Jurkat, Clone E6-1 (cell line): ENCODE measurements around the gene TREM2.
A peak's percentile ranks its signal among the peaks of the same experiment; 100 is the strongest.

ENCODE experiments used
- DNase-seq: peaks from one replicate; pipeline ENCODE4 v3.0.0-alpha.2; 2011; ENCODE audit warnings: low read depth, low spot score
- H3K4me3 ChIP-seq: 2 replicates; pipeline ENCODE4 v1.5.1; 2011; ENCODE audit warnings: mild to moderate bottlenecking, low read length, control low read depth, moderate library complexity

TREM2 gene

GRCh38 chr6:41187924-41188886, 25.3 kb upstream of the TREM2 start:
- DNase-seq = no peak
- H3K4me3 ChIP-seq = no peak overlapping the region

GRCh38 chr6:41186031-41186562, 23.2 kb upstream of the TREM2 start:
- no peak overlapping the region for H3K4me3 ChIP-seq
- no peak for DNase-seq

GRCh38 chr6:41184761-41185160, 21.8 kb upstream of the TREM2 start:
- DNase-seq = no peak
- no peak overlapping the region for H3K4me3 ChIP-seq

GRCh38 chr6:41182069-41183034, 19.4 kb upstream of the TREM2 start:
- H3K4me3 ChIP-seq = no peak overlapping the region
- peak; percentile 82 for DNase-seq

- H3K4me3 ChIP-seq = no peak overlapping the region
- no peak for DNase-seq
Observed at GRCh38 chr6:41181566-41181965, 18.6 kb upstream of the TREM2 start.

DNA sequence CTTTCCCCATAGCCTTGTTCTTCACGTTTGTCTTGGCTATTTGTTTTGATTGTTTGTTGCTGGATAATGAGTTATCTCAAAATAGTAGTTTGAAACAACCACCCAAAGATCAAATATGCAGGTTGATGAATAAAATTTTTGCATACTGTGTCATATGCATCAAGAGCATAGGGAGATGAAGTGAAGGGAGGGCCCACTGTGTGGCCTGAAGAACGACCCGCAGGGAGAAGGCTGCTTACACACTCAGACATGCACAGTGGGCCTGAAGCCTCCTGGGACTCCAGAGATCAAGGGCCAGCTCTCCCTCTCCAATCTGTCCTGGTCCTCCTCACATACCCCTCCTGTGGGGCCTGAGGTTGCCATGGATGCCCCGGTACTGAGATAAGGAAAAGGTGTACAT, 16.2 kb upstream of the TREM2 start:
- DNase-seq = no peak

GRCh38 chr6:41177695-41178094, 14.8 kb upstream of the TREM2 start:
- DNase-seq = no peak

More for the DNA sequence above, 16.2 kb upstream of the TREM2 start:
- no peak overlapping the region for H3K4me3 ChIP-seq

GRCh38 chr6:41177287-41177686, 14.4 kb upstream of the TREM2 start:
- no peak for DNase-seq
- no peak overlapping the region for H3K4me3 ChIP-seq

More at GRCh38 chr6:41177695-41178094, 14.8 kb upstream of the TREM2 start:
- H3K4me3 ChIP-seq = no peak overlapping the region

GRCh38 chr6:41176189-41176588, 13.3 kb upstream of the TREM2 start:
- DNase-seq = no peak
- H3K4me3 ChIP-seq = no peak overlapping the region

- DNase-seq = no peak
- H3K4me3 ChIP-seq = no peak overlapping the region
Observed at GRCh38 chr6:41175084-41175483, 12.2 kb upstream of the TREM2 start.

DNA sequence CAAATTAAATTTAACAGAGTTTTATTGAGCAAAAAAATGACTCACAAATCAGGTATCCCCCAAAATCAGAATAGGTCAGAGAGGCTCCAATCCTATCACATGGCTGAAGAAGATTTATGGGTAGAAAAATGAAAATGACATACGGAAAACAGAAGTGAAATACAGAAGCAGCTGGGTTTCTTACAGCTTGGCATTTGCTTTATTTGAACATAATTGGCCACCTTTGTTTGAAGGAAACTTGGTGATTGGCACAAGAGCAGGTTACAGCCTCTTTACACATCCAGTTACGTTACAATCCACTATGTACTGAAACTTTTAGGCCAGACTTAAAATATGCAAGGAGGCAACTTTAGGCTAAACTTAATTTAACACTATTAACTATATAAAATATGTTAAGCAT, 11.7 kb upstream of the TREM2 start:
- no peak for DNase-seq
- no peak overlapping the region for H3K4me3 ChIP-seq

DNA sequence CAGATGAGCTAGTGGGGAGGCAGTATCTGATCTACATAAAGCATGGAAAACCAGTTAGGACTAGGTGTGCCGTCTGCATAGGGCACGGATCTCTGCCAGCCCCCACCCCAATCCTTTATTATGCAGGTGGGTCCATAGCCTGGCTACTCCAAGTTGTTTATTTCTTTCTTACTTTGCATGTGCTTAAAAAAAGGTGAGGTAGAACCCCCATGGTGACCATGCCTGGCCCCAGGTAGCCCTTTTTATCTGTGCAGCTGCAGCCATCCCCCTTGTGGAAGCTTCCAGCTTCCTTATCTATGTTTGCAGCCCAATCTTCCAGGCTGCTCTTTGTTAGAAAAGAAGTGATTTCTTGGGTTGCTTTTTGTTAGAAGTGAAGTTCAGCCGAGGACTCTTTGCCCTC, 9.0 kb upstream of the TREM2 start:
- DNase-seq = no peak
- H3K4me3 ChIP-seq = no peak overlapping the region

- H3K4me3 ChIP-seq = no peak overlapping the region
- no peak for DNase-seq
Observed at GRCh38 chr6:41170547-41171160, 7.7 kb upstream of the TREM2 start.

GRCh38 chr6:41167173-41167963, 4.5 kb upstream of the TREM2 start:
- no peak overlapping the region for H3K4me3 ChIP-seq
- no peak for DNase-seq

DNA sequence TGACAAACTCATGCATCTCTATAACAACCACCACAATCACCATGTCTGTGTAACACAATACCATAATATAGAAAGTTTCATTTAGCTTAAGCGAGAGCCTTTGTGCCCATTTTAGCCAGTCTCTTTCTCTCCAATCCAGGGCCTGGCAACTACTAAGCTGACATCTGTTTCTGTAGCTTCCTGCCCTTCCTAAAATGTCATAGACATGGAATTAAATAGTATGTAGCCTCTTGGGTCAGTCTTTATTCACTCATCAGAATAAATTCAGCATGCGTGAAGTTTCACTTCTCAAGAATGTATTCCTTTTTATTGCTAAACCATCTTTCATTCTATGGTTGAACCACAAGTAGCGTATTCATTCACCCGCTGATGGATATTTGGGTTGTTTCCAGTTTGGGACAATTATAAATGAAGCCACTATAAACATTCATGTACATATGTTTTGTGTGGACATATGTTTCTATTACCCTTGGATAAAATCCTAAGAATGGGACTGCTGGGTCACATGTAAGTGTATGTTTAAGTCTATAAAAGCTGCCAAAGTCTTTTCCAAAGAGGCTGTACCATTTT, 1.7 kb upstream of the TREM2 start:
- DNase-seq = no peak
- H3K4me3 ChIP-seq = no peak overlapping the region

DNA sequence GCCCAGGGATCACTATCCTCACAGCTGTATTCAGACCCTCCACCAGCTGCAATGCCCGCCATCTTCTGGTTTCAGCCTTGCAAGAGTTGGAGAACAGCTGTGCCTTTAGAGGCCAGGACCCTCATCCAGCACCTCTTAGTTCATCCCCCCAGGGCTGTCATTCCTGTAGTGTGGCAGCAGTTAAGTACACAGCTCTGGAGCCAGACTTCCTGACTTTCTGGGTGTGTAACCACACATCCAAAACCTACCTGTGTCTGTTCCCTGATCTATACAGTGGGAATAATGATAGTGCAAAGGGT, 452 bp upstream of the TREM2 start:
- H3K4me3 ChIP-seq = no peak overlapping the region
- no peak for DNase-seq

DNA sequence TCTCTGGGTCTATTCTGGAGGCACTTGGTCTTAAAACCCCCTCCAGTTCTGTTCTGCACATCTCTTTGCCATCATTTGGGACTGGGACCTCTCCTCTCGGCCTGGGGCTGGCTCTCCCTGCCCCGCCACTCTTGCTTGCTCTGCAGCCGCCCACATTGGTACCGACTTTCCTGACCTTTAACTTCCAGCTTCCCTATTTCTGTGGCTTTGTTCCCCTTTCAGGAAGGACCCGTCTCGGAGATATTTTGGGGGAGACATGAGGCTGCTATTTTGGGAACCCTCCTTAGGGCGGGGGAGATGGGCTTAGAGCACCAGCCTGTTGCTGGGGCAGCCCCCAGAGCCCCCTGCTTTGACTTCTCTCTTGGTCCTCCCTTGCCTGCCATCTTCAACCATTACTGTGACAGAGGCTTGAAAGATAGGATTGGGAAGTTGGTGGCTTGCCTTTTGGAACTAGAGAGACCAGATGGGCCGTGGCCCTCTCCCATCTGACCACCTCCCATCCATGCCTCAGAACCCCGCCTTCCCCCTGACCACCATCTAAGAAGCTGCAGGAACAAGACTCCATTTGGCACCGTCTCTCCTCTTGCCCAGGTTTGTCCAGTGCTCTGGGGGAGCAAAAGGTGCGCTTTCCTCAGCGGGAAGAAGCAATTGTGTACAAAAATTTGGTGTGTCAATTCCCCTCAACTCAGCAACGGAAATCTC, 914 bp downstream of the TREM2 start:
- DNase-seq = no peak

GRCh38 chr6:41161380-41161779, 1.5 kb downstream of the TREM2 start:
- no peak overlapping the region for H3K4me3 ChIP-seq
- no peak for DNase-seq

More for the DNA sequence above, 914 bp downstream of the TREM2 start:
- no peak overlapping the region for H3K4me3 ChIP-seq
